Lower leg skin (tissue), 4 donors: ENCODE measurements around the gene GTPBP10. TPM values are rescaled to one million over a fixed set of nuclear protein-coding genes. Genes with fewer than 3 reads are reported as not detected.

Experiments
- DNase-seq, 2 donors: peaks; one replicate each; pipeline ENCODE4 v3.0.0-alpha.2; 2019; ENCODE audit warnings: low spot score in 2 of 2
- H3K4me3 ChIP-seq: fragments of 200-600 bp; sonication (generic); 2 replicates; pipeline ENCODE4 v1.5.1; 2017; ENCODE audit warnings: mild to moderate bottlenecking, low read depth; ENCODE audit not compliant: poor library complexity, severe bottlenecking
- POLR2A ChIP-seq, 2 donors: fragments of 450-650 bp; IDR thresholded peaks; one replicate each; pipeline ENCODE4 v1.6.1; 2016 to 2017; ENCODE audit warnings: antibody characterized with exemption in 2 of 2, mild to moderate bottlenecking in 1 of 2, moderate library complexity in 1 of 2
- WGBS, 2 donors: methylation state at CpG; one replicate each; pipeline ENCODE4 v1.1.5; 2018; 5-methylcytosine and 5-hydroxymethylcytosine counted together
- intact Hi-C: fragments of 100-400 bp; cut with DNase I; formaldehyde crosslinking; loops from one replicate; pipeline ENCODE4 v1.15.0; 2023; ENCODE audit warnings: low total_unique reads
- total RNA-seq, 4 donors: library from RNA; depleted of rRNA; stranded (reverse); fragments of >200 nt; gene quantifications; one replicate each; pipeline ENCODE4 v1.1.0, GENCODE V29; 2016
- TF ChIP-seq, protein P1 (sequence below), 3 donors: fragments of 450-650 bp; IDR thresholded peaks; one replicate each; pipeline ENCODE4 v1.5.1; 2016; ENCODE audit warnings: antibody characterized with exemption in 3 of 3, mild to moderate bottlenecking in 3 of 3, moderate library complexity in 2 of 3

GTPBP10 gene
- total RNA-seq, 4 donors from 2014 or later = 11.6 to 26.2 (median 15.3) TPM

GRCh38 chr7:90424720-90425119 is 78.2 kb downstream of the GTPBP10 start:
- TF ChIP-seq POLR2A (IDR thresholded peaks at IDR 0.05) = no peak
- TF ChIP-seq, protein P1, sequence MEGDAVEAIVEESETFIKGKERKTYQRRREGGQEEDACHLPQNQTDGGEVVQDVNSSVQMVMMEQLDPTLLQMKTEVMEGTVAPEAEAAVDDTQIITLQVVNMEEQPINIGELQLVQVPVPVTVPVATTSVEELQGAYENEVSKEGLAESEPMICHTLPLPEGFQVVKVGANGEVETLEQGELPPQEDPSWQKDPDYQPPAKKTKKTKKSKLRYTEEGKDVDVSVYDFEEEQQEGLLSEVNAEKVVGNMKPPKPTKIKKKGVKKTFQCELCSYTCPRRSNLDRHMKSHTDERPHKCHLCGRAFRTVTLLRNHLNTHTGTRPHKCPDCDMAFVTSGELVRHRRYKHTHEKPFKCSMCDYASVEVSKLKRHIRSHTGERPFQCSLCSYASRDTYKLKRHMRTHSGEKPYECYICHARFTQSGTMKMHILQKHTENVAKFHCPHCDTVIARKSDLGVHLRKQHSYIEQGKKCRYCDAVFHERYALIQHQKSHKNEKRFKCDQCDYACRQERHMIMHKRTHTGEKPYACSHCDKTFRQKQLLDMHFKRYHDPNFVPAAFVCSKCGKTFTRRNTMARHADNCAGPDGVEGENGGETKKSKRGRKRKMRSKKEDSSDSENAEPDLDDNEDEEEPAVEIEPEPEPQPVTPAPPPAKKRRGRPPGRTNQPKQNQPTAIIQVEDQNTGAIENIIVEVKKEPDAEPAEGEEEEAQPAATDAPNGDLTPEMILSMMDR (IDR thresholded peaks at IDR 0.05) = no peak
- no peak for DNase-seq
- intact Hi-C loops = no loop called here
- WGBS, 2 donors = 88% methylated on average over 3 of the region's 3 CpGs
- no peak overlapping the region for H3K4me3 ChIP-seq

DNA sequence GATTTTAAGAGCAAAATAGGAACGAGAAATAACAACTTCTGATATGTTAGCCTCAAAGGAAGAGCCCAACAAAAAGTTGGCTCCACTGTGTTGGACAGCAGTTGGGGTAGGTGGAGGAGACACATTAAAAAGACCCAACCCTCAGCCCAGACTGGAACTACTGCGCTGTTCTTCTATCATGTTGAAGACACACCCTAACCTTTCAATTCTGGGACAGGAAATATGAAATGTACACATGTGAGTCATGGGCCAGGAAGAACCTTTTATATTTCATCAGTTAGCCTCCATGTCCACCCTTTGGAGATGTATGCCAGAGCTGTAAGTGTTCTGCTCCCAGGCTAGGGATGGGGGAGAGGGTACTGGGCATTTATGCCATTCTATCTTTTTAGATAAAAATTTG is 78.9 kb downstream of the GTPBP10 start:
- WGBS, 2 donors = 0 to 84% methylated on average over 2 of the region's 2 CpGs
- intact Hi-C loops = no loop called here
- DNase-seq = no peak
- TF ChIP-seq POLR2A (IDR thresholded peaks at IDR 0.05) = no peak
- TF ChIP-seq, protein P1 (IDR thresholded peaks at IDR 0.05) = no peak
- no peak overlapping the region for H3K4me3 ChIP-seq

- TF ChIP-seq POLR2A (IDR thresholded peaks at IDR 0.05) = no peak
- WGBS, 2 donors = 77% methylated on average over 6 of the region's 6 CpGs
- DNase-seq = no peak
- H3K4me3 ChIP-seq = no peak overlapping the region
- intact Hi-C loops = no loop called here
Measured at GRCh38 chr7:90430614-90431460, 84.3 kb downstream of the GTPBP10 start.

DNA sequence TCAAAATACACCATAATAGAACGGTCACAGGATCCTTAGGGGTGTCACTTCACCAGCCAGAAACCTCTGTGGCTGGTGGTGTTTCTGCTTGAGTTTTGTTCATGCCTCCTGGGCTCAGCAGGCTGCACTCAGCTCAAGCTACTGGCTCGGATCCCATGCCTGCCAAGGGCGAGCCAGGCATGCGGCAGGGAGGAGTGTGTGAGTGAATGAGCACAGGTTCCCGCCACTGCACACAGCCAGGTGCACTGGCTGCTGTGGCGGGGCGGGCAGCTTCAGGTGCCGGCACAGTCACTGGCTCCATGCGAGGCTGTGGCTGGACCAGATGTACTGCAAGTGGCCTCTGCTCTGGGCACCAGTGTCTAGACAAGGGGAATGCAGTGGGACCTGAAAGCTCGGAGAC is 86.2 kb downstream of the GTPBP10 start:
- H3K4me3 ChIP-seq = no peak overlapping the region
- TF ChIP-seq POLR2A (IDR thresholded peaks at IDR 0.05) = no peak
- TF ChIP-seq, protein P1 (IDR thresholded peaks at IDR 0.05) = no peak
- WGBS, 2 donors = 36 to 68% methylated on average over 10 of the region's 10 CpGs
- DNase-seq = no peak
- intact Hi-C loops = no loop called here

- no peak overlapping the region for H3K4me3 ChIP-seq
- intact Hi-C loops = no loop called here
- no peak for DNase-seq
- 38 to 78% methylated on average over 3 of the region's 3 CpGs for WGBS, 2 donors
- TF ChIP-seq POLR2A (IDR thresholded peaks at IDR 0.05) = no peak
- TF ChIP-seq, protein P1 (IDR thresholded peaks at IDR 0.05) = no peak
Measured at GRCh38 chr7:90433221-90433620, 86.7 kb downstream of the GTPBP10 start.

Other genes with a start within 250 kb of the GTPBP10 start
- gene STEAP1, start 192.2 kb upstream of the GTPBP10 start, total RNA-seq = 1 to 10 TPM in 2 of 4 donors, under 1 TPM in 2; 0.27 to 5.9 (median 1.9) TPM
- 1 to 10 TPM; 2.7 to 7.9 (median 5.3) TPM for gene STEAP2, start 135.0 kb upstream of the GTPBP10 start, total RNA-seq
- 1 to 10 TPM; 1.3 to 3.7 (median 3.4) TPM for gene CFAP69, start 101.5 kb upstream of the GTPBP10 start, total RNA-seq
- not detected for gene FAM237B, start 25.4 kb upstream of the GTPBP10 start, total RNA-seq
- 10 to 100 TPM; 11.2 to 17.1 (median 12.6) TPM for gene CLDN12, start 56.7 kb downstream of the GTPBP10 start, total RNA-seq
- not detected for gene PTTG1IP2, start 122.9 kb downstream of the GTPBP10 start, total RNA-seq
- gene CDK14, start 249.6 kb downstream of the GTPBP10 start, total RNA-seq = 10 to 100 TPM in 1 of 4 donors, 1 to 10 TPM in 3; 1.1 to 12.7 (median 5.8) TPM